Lung (tissue), 12 donors: Measurements from ENCODE around the gene EVC2. TPM values are rescaled to one million over a fixed set of nuclear protein-coding genes. Genes with fewer than 3 reads are reported as not detected.

Experiments used
- ATAC-seq: fragments of 200-7000 bp; cut with Tn5 transposase; one replicate; pipeline ENCODE4 v1.9.1; 2020; ENCODE audit warnings: moderate number of reproducible peaks; ENCODE audit not compliant: insufficient read depth, low FRiP score
- DNase-seq, 3 donors: peaks; one replicate each; pipeline ENCODE4 v3.0.0-alpha.2; 2013 to 2017
- H3K27ac ChIP-seq, 2 donors: one replicate each; pipeline ENCODE4 v1.5.1; 2013; ENCODE audit warnings: mild to moderate bottlenecking in 2 of 2, moderate library complexity in 2 of 2, control low read depth in 1 of 2, inconsistent platforms in 1 of 2, low read depth in 1 of 2, low read length in 1 of 2
- H3K27me3 ChIP-seq, 3 donors: one replicate each; pipeline ENCODE4 v1.5.1; 2013; ENCODE audit warnings: low read length in 2 of 3; ENCODE audit not compliant: control insufficient read depth in 3 of 3, insufficient read depth in 3 of 3
- H3K36me3 ChIP-seq, 4 donors: one replicate each; pipeline ENCODE4 v1.5.1; 2013; ENCODE audit warnings: low read length in 4 of 4, mild to moderate bottlenecking in 1 of 4, moderate library complexity in 1 of 4; ENCODE audit not compliant: control insufficient read depth in 4 of 4, insufficient read depth in 4 of 4
- H3K4me1 ChIP-seq, 5 donors: one replicate each; pipeline ENCODE4 v1.5.1; 2013; ENCODE audit warnings: low read length in 5 of 5, mild to moderate bottlenecking in 2 of 5, moderate library complexity in 1 of 5; ENCODE audit not compliant: control insufficient read depth in 5 of 5, insufficient read depth in 5 of 5
- H3K4me3 ChIP-seq: one replicate; pipeline ENCODE4 v1.5.1; 2013; ENCODE audit warnings: mild to moderate bottlenecking, control low read depth, moderate library complexity
- H3K9ac ChIP-seq, 2 donors: one replicate each; pipeline ENCODE4 v1.5.1; 2013; ENCODE audit warnings: low read length in 2 of 2, control low read depth in 1 of 2; ENCODE audit not compliant: insufficient read depth in 1 of 2
- H3K9me3 ChIP-seq, 4 donors: one replicate each; pipeline ENCODE4 v1.5.1; 2013; ENCODE audit warnings: low read length in 3 of 4, mild to moderate bottlenecking in 1 of 4, moderate library complexity in 1 of 4; ENCODE audit not compliant: control insufficient read depth in 4 of 4, insufficient read depth in 3 of 4
- CTCF ChIP-seq: IDR thresholded peaks from 2 replicates; pipeline ENCODE4 v1.5.1; 2012; ENCODE audit warnings: mild to moderate bottlenecking; ENCODE audit errors: control extremely low read depth, extremely low read depth
- WGBS, 2 donors: extraction: QIAGEN DNeasy Blood & Tissue Kit; methylation state at CpG; one replicate each; pipeline ENCODE4 v1.1.7; 2013; 5-methylcytosine and 5-hydroxymethylcytosine counted together
- polyA plus RNA-seq, 2 donors: library from polyadenylated mRNA; stranded (reverse); fragments of 200-250 nt; gene quantifications; one replicate each; pipeline ENCODE4 v1.2.1, GENCODE V29; 2013
- total RNA-seq, 2 donors: library from RNA; depleted of rRNA in 1 of 2; stranded (reverse); fragments of >200 nt in 1 of 2; gene quantifications; one replicate each; pipeline ENCODE4 v1.2.1, GENCODE V29; 2014 to 2021
- donor health status: control.
- donor health status: control.
- donor health status: Bipolar disorder and iron deficiency.
- donor health status: healthy.
- donor health status: DM: yes; HTN: yes; CAD: no.

The EVC2 gene
- total and polyA plus RNA-seq, 4 donors = 1.5 to 11.9 (median 3.1) TPM

- WGBS, 2 donors = 96 to 97% methylated on average over 8 of the region's 8 CpGs
- no peak for DNase-seq
These were observed 6.4 kb downstream of the EVC2 start for GRCh38 chr4:5701971-5702370.

GRCh38 chr4:5700459-5700858 lies 7.9 kb downstream of the EVC2 start:
- ATAC-seq (no peak), DNase-seq (no peak)
- no peaks in the 10 kb centered on the region for H3K4me1 ChIP-seq
- no peaks in the 10 kb centered on the region for H3K27me3 ChIP-seq
- no peak overlapping the region for H3K27ac ChIP-seq
- 80 to 82% methylated on average over 5 of the region's 5 CpGs for WGBS, 2 donors
- H3K9me3 ChIP-seq = peaks cover 0 to 3% (median 1%) of the 10 kb centered on the region in 4 donors
- H3K4me3 ChIP-seq = no peak overlapping the region
- TF ChIP-seq CTCF = no peak
- no peak overlapping the region for H3K9ac ChIP-seq
- H3K36me3 ChIP-seq = peaks cover 0 to 9% (median 5%) of the 10 kb centered on the region in 4 donors

More at GRCh38 chr4:5701971-5702370, 6.4 kb downstream of the EVC2 start:
- H3K9me3 ChIP-seq = peaks cover 0 to 3% (median 1%) of the 10 kb centered on the region in 4 donors
- H3K4me3 ChIP-seq = no peak overlapping the region
- peaks cover 0 to 5% (median 0%) of the 10 kb centered on the region in 5 donors for H3K4me1 ChIP-seq
- peaks cover 0 to 8% (median 1%) of the 10 kb centered on the region in 4 donors for H3K36me3 ChIP-seq
- no peak for ATAC-seq
- H3K27ac ChIP-seq = no peak overlapping the region
- no peaks in the 10 kb centered on the region for H3K27me3 ChIP-seq
- TF ChIP-seq CTCF = no peak
- no peak overlapping the region for H3K9ac ChIP-seq

- Histone ChIP-seq H3K27me3 (no peaks in the 10 kb centered on the region), H3K4me3 (no peak overlapping the region), H3K9ac (no peak overlapping the region), H3K4me1 (no peaks in the 10 kb centered on the region), H3K9me3 (no peaks in the 10 kb centered on the region), H3K27ac (no peak overlapping the region), H3K36me3 (peaks cover 0 to 12% (median 11%) of the 10 kb centered on the region in 4 donors)
- WGBS, 2 donors = 94 to 97% methylated on average over 11 of the region's 11 CpGs
- no peak for TF ChIP-seq CTCF
- no peak for ATAC-seq
- DNase-seq = no peak
These were observed 12.0 kb downstream of the EVC2 start for GRCh38 chr4:5696341-5696740.

- no peak overlapping the region for H3K4me3 ChIP-seq
- no peaks in the 10 kb centered on the region for H3K9me3 ChIP-seq
- TF ChIP-seq CTCF = no peak
- peaks cover 0 to 28% (median 17%) of the 10 kb centered on the region in 4 donors for H3K36me3 ChIP-seq
- H3K27me3 ChIP-seq = no peaks in the 10 kb centered on the region
- H3K27ac ChIP-seq = no peak overlapping the region
- 91% methylated on average over 4 of the region's 4 CpGs for WGBS, 2 donors
- ATAC-seq = no peak
- H3K9ac ChIP-seq = no peak overlapping the region
- DNase-seq = no peak
- no peaks in the 10 kb centered on the region for H3K4me1 ChIP-seq
These were observed 14.5 kb downstream of the EVC2 start for GRCh38 chr4:5693871-5694270.
